ENCODE results near the gene SLC29A2.
"Not testable (repeated sequence)": the region's sequence is repeated elsewhere in the genome, so short reads cannot be mapped to it uniquely, and the experiment has no call there.

The SLC29A2 gene

DNA sequence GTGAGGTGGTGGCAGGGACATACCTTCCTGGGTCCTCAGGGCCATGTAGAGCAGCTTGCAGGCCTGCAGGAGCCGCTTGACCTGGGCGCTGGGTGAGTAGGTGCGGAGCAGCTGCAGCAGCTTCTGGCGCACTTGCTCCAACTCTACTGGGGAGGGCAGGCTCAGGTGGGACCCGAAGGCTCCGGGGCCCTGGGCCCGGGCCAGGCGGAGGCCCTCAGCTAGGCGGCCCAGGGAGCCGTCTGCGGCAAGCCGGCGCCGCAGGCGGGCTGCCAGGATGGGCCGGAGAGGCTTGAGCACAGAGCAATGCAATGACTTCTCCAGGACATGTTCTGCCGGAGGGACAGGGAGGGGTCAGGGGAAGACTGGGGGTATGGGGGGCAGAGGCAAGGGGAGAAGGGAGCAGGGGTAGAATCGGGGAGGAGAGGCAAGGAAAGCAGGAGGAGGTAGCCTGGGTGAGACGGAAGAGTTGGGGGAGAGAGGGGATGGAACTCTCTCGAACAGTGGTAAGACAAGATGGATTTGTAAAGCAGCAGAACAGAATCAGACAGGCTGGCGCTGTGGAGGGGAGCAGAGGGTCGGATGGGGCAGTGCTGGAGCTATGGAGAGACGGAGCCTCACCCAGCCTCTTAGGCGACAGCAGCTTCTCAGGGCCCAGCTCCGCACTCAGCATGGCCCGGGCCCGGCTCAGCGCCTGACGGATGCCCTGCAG lies 37.5 kb downstream of the SLC29A2 start:
- DNase-seq (ENCODE audit: low spot score): no peak

DNA sequence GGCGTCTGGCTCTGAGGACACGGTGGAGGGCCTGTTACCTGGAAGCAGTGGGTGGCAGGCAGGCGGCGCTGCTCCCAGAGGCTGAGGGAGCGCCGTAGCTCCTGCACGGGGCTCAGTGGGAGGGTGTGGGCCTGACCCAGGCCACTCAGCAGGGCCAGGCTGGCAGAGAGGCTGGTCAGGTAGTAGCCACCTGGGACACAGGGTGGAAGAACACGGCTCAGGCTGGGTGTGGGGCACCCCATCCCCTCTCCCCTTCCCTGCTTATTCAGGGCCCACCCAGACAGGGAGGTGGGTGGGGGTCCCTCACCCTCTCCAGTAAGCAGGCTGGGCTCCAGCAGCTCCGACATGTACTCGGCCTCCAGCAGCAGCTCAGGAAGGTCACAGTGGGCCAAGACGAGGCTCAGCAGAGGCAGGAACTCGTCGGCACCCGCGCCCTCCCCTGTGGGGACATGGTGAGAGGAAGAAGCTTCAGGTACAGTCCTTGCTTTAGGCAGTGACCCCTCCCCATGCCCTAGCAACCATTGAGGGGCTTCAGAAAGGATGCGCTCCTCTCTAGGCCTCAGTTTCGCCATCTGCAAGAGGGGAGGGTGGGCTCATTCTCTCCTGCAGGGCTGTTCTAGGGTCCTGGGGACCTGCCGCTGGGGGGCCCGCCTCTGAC lies 38.2 kb downstream of the SLC29A2 start:
- DNase-seq (ENCODE audit: low spot score): no peak

DNA sequence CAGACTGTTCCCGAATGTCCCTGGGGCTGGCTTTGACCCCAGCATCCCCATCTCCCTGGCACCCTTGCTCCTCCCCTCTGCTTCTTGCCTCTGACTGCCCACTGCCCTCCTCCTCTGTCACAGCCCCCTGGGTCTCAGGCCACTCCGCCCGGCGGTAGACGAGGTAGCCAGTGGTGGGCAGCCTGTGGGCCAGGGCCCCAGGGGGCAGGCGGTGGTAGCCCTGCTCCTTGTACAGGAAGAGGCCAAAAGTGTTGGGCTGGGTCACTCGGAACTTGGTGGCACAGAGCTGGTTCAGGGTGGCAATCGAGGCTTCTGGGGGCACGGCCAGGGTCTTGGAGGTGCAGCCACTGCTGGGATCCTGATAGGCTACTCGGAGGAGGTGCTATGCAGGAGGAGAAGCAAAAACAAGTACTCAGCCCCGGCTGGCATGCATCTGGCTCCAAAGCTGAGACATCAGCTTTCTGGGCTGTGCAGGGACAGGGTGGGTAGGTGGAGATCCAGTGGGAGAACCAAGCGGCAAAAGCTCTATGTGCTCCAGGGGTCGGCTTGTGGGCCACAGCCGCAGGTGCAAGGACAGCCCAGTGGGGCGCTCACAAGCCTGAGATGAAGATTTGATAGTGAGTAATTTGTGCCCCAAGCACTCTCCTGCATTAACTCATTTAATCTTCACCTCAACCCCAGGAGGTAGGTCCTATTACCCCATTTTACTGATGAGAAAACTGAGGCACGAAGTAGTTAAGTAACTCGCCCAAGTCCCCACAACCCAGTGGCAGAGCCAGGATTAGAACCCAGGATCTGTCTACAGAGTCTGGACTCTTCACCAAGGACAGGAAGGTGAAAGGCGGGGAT lies 39.0 kb downstream of the SLC29A2 start:
- no peak for DNase-seq (ENCODE audit: low spot score)

DNA sequence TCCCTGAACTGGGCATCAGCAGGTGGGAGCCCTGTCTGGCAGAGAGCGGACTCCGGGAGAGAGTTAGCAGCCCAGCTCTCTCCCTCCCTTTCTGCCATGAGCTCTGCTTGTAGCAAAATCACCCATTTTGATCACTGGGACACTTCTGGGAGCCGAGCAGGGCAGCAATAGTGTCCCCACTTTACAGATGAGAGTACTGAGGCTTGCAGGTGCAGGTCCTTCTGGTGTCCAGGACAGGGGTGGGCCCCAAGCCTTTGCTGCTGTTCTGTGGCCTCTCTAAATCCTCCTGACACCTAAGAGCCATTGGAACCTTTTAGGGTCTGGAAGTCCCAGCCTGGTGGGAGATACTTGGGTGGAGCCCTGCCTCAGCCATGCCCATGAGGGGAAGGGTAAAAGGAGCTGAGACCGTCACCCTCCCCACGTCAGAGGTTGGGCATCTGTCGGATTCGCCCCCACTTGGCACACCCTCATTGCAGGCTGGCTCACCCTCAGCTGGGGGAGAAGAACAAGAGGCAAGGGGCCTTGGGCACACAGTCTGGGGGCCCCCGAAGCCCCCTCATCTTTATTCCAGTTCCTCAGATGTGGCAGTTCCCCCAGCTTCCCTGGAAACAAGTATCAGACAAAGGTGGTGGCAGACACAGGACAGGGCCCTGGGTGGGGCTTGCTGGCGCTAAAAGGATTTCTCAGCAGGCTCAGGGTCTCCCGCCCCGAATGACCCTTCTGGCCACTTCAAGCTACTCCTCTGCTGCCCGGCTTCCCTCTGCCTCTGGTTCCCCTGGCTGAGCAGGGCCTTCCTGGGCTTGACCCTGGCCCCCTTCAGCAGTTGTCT lies 39.8 kb downstream of the SLC29A2 start:
- no peak for DNase-seq (ENCODE audit: low spot score)

DNA sequence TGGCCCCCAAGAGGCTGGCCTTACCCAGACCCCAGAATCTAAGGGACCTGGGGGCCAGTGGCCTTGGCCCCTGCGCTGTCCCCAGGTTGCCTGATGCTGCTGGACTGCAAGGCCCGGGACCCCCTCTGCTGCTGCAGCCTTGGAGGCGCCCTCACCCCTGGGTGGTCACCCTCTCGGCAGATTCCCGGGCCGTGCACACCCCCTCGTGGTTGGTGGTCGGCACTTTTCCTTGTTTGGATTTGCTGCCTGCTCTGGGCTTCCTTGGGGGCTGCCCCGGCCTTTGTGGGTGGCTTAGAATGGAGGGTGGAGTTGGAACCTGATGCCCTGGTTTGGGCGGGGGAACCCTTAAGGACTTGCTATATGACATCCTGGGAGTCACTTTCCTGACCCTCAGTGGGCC lies 40.6 kb downstream of the SLC29A2 start:
- DNase-seq (ENCODE audit: low spot score): no peak

DNA sequence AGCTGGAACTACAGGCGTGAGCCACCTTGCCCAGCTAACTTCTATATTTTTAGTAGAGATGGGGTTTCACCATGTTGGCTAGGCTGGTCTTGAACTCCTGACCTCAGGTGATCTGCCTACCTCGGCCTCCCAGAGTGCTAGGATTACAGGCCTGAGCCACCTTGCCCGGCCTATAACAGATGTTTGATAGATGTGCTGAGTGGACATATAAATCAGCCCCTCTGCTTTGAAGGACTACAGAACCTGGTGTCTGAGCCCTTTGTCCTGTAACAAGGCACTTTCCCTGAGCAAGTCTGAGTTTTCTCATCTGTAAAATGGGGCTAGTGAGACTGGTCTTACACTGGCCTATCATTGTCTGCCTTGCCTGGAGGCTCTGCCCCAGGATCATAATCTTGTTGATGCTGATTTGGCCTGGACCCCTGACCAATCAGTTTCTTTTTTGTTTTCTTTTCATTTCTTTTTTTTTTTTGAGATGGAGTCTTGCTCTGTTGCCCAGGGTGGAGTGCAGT lies 42.3 kb downstream of the SLC29A2 start:
- DNase-seq (ENCODE audit: low spot score): no peak

DNA sequence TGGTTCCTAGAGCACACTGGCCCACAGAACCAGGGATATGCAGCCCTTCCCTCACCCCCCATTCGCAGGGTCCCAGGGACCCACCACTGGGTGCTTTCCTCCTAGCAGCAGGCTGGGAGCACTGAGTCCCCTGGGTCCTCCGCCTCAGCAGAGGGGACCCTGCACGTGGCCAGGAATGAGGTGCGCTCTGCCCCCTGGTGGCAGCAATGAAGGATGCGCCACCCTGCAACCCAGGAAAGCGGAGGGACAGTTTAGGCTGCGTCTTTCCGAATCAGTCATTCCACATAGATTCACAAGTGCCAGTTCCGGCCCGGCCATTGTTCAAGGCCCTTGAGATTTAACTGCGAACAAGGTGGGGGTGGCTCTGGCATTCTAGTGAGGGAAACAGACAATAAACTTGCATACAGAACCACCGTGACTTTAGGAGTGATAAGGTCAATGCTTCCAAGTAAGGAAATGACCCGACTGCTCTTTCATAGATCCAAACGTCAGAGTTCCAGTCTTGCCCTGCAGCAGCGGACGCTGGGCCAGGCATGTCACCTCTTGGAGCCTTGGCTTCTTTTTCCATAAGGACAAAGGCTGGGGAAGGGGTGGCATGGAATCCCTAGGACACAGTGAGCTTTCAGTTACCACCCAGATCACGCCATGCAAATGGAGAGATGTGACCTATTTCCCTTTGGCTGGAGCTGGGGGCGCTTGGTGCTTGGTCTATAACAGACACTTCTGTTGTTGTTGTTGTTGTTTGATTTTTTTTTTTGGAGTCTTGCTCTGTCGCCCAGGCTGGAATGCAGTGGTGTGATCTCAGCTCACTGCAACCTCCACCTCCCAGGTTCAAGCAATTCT lies 43.0 kb downstream of the SLC29A2 start:
- DNase-seq (ENCODE audit: low spot score): peak; percentile 81

DNA sequence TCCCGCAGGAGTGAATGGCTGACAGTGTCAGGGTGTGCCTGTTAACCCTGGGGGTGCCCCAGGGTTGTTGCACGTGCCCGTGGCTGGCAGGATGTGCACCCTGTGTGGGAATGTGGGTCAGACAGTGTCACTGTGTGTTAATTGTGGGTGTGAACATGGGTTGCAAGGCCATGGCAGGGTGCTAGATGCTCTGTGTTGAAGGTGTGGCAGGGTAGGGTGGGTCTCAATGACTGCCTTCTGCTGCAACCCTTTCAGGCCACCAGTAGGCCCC lies 43.6 kb downstream of the SLC29A2 start:
- no peak for DNase-seq (ENCODE audit: low spot score)

DNA sequence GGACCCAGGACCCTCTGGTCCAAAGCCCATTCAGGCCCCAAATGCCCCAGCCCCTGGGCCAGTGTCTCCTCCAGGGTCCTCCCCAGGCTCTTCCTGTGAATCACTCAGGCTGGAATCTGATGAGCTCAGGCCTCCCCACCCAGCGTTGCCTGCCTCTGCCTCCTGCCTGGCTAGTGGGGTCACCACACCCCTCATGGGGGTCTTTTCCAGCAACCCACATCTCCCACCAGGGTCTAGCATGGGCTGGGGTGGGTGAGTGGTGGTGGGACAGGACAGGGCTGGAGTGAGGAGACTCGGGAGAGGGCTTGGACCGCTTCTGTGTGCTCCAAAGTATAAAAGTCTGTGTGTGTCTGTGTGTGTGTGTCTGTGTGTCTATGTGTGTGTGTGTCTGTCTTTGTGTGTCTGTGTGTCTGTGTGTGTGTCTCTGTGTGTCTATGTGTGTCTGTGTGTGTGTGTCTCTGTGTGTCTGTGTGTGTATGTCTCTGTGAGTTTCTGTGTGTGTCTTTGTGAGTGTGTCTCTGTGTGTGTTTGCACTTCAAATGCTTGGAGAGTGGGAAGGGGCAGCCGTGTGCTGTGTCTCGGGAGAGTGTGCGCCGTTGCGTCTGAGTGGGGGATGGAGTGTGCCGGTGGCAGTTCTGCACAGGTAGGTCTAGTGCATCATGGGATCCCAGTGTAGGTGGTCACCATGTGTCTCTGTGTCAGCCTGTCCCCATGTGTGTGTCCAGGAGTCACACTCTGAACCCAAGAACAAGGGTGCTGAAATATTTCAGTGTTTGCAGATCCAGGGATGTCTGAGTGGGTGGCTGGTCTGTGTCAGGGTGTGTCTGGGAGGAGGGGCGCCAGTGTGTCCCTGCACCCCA lies 44.2 kb downstream of the SLC29A2 start:
- DNase-seq (ENCODE audit: low spot score): peak; percentile 57

DNA sequence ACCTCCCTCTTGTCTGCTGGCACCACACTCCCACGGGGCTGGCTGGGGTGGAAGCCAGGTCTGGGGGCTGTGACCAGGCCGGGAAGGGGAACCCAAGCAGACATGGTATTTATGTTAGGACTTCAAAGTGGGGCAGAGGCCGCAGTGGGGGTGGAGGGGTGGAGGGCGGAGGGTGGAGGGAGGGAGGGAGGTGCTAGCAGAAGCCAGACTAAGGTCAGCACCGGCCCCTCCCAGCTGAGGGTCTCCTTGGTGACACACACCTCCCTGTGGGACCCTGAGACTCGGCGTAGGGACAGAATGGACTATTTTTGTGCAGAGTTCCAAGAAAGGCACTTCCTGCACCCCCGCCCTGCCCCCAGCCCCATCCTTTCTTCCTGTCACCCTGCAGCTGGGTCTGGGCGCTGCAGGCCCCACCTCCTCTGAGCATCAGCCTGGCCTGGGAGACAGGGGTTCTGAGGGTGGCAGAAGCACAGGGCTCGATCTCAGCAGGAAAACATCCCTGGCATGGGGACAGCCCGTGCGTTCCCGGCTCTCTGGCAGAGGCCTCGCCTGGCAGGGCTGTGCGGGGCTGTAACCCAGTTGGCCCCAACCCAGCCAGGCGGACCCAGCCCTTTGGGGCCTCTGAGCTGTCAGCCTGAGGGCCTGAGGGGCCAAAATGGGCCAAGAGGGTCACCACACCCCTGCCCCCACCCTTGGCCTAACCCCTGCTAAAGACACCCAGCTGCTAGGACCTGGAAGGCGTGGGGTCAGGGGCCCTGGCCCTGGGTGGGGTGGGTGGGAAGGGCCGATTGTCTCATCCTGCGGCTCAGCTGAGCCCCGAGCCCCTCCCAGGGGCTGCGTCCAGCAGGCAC lies 45.1 kb downstream of the SLC29A2 start:
- DNase-seq (ENCODE audit: low spot score): peak; percentile 70

DNA sequence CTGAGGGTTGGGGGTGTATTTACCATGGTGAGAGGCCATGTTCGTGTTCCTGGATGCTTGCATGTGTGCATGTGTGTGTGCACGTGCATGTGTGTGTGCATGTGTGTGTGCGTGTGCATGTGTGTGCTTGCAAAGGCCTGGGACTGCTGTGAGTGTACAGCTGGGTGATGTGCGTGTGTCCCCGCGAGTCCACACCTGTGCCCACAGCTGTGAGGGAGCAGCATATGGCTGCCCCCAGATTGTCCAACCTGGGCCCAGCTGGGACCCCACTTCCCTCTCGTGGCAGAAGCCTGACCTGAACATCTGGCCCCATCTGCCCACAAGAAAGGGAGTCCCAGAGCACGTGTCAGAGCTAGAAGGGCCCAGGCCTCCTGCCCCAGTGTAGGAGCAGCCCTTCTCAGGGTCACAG lies 46.3 kb downstream of the SLC29A2 start:
- no peak for DNase-seq (ENCODE audit: low spot score)

DNA sequence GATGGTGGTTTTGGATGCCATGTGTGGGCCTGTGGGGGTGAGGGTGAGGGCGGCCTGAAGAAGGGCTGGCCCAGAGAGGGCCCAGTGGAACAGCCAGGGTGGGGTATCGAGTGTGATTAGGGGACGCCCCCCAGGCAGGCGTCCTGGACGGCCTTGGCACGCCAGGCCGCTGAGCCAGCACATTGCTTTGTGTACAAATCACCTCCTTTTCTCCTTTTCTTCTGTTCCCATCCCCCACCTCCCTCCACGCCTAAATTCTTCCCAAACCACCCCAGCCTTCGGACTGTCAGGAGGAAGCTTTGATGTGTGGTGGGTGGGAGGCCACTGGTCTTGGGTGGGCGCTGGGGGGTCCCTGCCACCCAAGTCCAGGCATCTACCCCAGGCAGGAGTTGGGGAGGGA lies 46.9 kb downstream of the SLC29A2 start:
- peak; percentile 44 for DNase-seq (ENCODE audit: low spot score)

DNA sequence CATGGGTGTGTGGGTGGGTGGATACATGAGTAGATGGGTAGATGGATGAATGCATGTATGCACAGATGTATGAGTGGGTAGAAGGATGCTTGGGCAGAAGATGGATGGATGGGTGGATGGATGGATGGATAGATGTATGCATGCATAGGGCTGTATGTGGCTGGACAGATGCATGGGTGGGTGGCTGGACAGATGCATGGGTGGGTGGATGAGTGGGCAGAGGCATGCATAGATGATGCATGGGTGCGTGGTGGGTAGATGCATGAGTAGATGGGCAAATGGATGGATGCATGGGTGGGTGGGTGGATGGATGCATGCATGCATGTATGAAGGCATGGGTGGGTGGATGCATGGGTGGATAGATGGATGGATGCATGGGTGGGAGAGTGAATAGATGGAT lies 47.9 kb downstream of the SLC29A2 start:
- DNase-seq (ENCODE audit: low spot score): no peak

DNA sequence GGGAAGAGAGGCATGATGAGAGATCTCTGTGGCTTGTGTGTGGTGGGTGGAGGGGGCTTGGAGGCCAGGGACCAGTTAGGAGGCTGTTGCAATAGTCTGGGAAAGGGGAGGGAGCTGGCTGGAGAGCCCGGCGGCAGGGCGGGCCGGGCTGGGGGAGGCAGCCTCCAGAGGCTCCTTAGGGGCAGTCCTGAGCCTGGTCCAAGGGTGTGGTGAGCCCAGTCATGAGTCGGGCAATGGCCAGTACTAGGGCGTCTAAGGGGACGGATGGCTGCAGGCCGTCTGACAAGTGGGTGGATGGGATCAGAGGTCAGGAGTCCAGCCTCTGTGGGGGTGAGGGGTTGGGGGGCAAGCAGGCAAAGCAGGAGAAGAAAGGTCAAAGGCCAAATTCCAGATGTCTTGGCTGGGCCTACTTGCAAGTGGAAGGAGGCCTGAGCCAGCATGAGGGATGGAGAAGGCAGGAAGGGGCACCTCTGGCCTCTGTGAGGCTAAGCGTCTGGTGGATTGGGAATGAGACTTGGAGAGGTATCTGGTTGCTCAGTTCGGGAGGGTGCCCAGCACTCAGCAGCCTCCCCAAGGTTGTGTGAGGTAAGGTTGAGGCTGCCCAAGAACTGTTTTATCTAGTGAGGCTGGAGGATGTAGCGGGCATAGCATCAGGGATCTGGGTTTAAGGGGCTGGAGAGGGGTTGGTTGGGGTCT lies 48.7 kb downstream of the SLC29A2 start:
- peak; percentile 18 for DNase-seq (ENCODE audit: low spot score)

DNA sequence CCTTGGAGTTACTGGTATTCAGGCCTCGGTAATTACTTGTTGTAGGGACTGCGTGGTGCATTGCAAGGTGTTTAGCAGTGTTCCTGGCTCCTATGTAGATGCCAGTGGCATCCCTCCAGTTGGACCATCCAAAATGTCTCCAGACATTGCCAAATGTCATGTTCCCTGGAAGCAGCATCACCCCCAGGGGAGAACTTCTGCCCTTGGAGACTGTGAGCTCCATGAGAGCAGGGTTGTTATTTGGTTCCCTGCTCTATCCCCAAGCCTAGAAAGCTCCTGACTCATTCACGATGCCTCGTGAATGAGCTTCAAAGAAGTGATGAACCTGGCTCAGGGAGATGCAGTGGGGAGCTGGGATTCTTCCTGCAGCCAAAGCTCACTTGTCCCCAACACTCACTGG lies 50.0 kb downstream of the SLC29A2 start:
- DNase-seq (ENCODE audit: low spot score): no peak

DNA sequence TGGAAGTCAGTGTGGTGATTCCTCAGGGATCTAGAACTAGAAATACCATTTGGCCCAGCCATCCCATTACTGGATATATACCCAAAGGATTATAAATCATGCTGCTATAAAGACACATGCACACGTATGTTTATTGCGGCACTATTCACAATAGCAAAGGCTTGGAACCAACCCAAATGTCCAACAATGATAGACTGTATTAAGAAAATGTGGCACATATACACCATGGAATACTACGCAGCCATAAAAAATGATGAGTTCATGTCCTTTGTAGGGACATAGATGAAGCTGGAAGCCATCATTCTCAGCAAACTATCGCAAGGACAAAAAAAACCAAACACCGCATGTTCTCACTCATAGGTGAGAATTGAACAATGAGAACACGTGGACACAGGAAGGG lies 50.8 kb downstream of the SLC29A2 start:
- not testable (repeated sequence) for DNase-seq (ENCODE audit: low spot score)

DNA sequence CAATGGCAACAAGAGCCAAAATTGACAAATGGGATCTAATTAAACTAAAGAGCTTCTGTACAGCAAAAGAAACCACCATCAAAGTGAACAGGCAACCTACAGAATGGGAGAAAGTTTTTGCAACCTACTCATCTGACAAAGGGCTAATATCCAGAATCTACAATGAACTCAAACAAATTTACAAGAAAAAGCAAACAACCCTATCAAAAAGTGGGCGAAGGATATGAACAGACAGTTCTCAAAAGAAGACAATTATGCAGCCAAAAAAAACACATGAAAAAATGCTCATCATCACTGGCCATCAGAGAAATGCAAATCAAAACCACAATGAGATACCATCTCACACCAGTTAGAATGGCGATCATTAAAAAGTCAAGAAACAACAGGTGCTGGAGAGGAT lies 51.3 kb downstream of the SLC29A2 start:
- not testable (repeated sequence) for DNase-seq (ENCODE audit: low spot score)

DNA sequence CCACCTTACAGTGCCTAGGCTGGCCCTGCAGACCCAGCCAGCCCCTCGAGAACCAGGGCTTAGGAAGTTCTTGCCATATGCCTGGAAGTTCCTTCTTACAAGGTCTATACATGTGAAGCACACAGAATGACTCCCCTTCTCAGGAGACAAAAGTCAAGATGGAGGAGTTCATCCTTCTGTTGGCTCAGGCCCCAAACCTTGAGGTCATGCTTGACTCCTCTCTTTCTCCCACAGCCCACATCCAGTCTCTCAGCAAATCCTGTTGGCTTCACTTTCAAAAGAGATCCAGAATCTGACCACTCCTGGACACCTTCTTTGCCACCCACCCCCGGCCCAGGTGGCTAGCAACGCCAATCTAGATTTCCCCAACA lies 53.0 kb downstream of the SLC29A2 start:
- peak; percentile 18 for DNase-seq (ENCODE audit: low spot score)

Measured in AG08395 (cell line).